IMR-90 (cell line): ENCODE data around the gene PTPRN2. TPM values are rescaled to one million over a fixed set of nuclear protein-coding genes. Genes with fewer than 3 reads are reported as not detected.

Source experiments
- ATAC-seq: fragments of 200-7000 bp; cut with Tn5 transposase; 2 replicates; pipeline ENCODE4 v1.9.1; 2020; ENCODE audit warnings: low read depth, mild to moderate bottlenecking, moderate library complexity
- BruUV-seq: library from RNA; stranded (reverse); fragments of 400-500 nt; replicated peaks from 2 replicates; lab custom pipeline; 2021; lab: Mats Ljungman, UMichigan
- CTCF ChIA-PET: fragments of 300-600 bp; formaldehyde crosslinking; extraction: SDS; loops from one replicate; lab custom pipeline; 2021; ENCODE audit warnings: antibody characterized with exemption; lab: Yijun Ruan, JAX
- POLR2A ChIA-PET: fragments of 300-600 bp; sonication (Branson Sonifier 250); formaldehyde crosslinking; loops from one replicate; lab custom pipeline; 2022; ENCODE audit warnings: antibody characterized with exemption; ENCODE audit not compliant: unreplicated experiment; lab: Charles Lee
- DNase-seq: peaks from one replicate; pipeline ENCODE4 v3.0.0; 2013
- H2AFZ ChIP-seq: replicated peaks from 2 replicates; pipeline ENCODE3; 2013; ENCODE audit warnings: low read length, mild to moderate bottlenecking; ENCODE audit not compliant: poor library complexity
- H2AK5ac ChIP-seq: 2 replicates; pipeline ENCODE4 v1.6.1; 2013; ENCODE audit warnings: low read depth, low read length, inconsistent platforms
- H2AK9ac ChIP-seq: replicated peaks from 2 replicates; pipeline ENCODE3; 2013; ENCODE audit warnings: mild to moderate bottlenecking, low read depth, low read length, moderate library complexity; ENCODE audit not compliant: poor library complexity
- H2BK120ac ChIP-seq: 2 replicates; pipeline ENCODE4 v1.6.1; 2013; ENCODE audit warnings: low read depth, low read length, inconsistent platforms
- H2BK15ac ChIP-seq: 3 replicates; pipeline ENCODE4 v1.6.1; 2013; ENCODE audit warnings: low read depth, low read length, inconsistent platforms
- H2BK20ac ChIP-seq: 2 replicates; pipeline ENCODE4 v1.6.1; 2013; ENCODE audit warnings: low read depth, mild to moderate bottlenecking, inconsistent platforms, low read length, moderate library complexity
- H2BK5ac ChIP-seq: 2 replicates; pipeline ENCODE4 v1.6.1; 2013; ENCODE audit warnings: mild to moderate bottlenecking, low read depth, low read length, inconsistent platforms; ENCODE audit not compliant: poor library complexity, severe bottlenecking
- H3K14ac ChIP-seq: replicated peaks from 2 replicates; pipeline ENCODE4 v1.6.1; 2013; ENCODE audit warnings: low read depth, low read length, inconsistent platforms
- H3K18ac ChIP-seq: 2 replicates; pipeline ENCODE4 v1.6.1; 2013; ENCODE audit warnings: low read depth, low read length, control low read depth
- H3K23ac ChIP-seq: 2 replicates; pipeline ENCODE4 v1.6.1; 2013; ENCODE audit warnings: low read depth, low read length, inconsistent platforms
- H3K27ac ChIP-seq: 2 replicates; pipeline ENCODE4 v1.5.1; 2013; ENCODE audit warnings: mild to moderate bottlenecking, control low read depth, low read length; ENCODE audit not compliant: insufficient read depth
- H3K27me3 ChIP-seq: 2 replicates; pipeline ENCODE4 v1.6.1; 2013; ENCODE audit warnings: low read length; ENCODE audit not compliant: control insufficient read depth, insufficient read depth
- H3K36me3 ChIP-seq: 2 replicates; pipeline ENCODE4 v1.6.1; 2013; ENCODE audit warnings: low read length, mixed read lengths; ENCODE audit not compliant: control insufficient read depth, insufficient read depth
- H3K4ac ChIP-seq: 2 replicates; pipeline ENCODE4 v1.6.1; 2013; ENCODE audit warnings: low read depth, low read length, inconsistent platforms
- H3K4me1 ChIP-seq: 2 replicates; pipeline ENCODE4 v1.6.1; 2013; ENCODE audit warnings: low read length, mixed read lengths; ENCODE audit not compliant: control insufficient read depth, insufficient read depth
- H3K4me2 ChIP-seq: 2 replicates; pipeline ENCODE4 v1.6.1; 2013; ENCODE audit warnings: low read depth, mild to moderate bottlenecking, control low read depth, low read length, moderate library complexity
- H3K4me3 ChIP-seq: 2 replicates; pipeline ENCODE4 v1.5.1; 2013; ENCODE audit warnings: low read depth, mild to moderate bottlenecking, control low read depth, low read length, moderate library complexity; ENCODE audit not compliant: insufficient read depth
- H3K56ac ChIP-seq: 2 replicates; pipeline ENCODE4 v1.6.1; 2013; ENCODE audit warnings: low read length, inconsistent platforms; ENCODE audit not compliant: insufficient read depth; ENCODE audit errors: extremely low read depth
- H3K79me1 ChIP-seq, 2 experiments: 2 replicates each; pipeline ENCODE4 v1.6.1; 2013; ENCODE audit warnings: low read length in 2 of 2, inconsistent platforms in 1 of 2, low read depth in 1 of 2
- H3K9ac ChIP-seq: 2 replicates; pipeline ENCODE4 v1.6.1; 2013; ENCODE audit warnings: low read depth, low read length, control low read depth
- H3K9me1 ChIP-seq: 2 replicates; pipeline ENCODE4 v1.6.1; 2013; ENCODE audit warnings: low read length, inconsistent platforms; ENCODE audit not compliant: insufficient read depth
- H3K9me3 ChIP-seq: 2 replicates; pipeline ENCODE4 v1.6.1; 2013; ENCODE audit warnings: low read length; ENCODE audit not compliant: control insufficient read depth, insufficient read depth
- H4K20me1 ChIP-seq: 2 replicates; pipeline ENCODE4 v1.6.1; 2013; ENCODE audit warnings: low read length, inconsistent platforms; ENCODE audit not compliant: insufficient read depth
- H4K5ac ChIP-seq: 2 replicates; pipeline ENCODE4 v1.6.1; 2013; ENCODE audit warnings: mild to moderate bottlenecking, low read depth, low read length, control low read depth
- H4K8ac ChIP-seq, 2 experiments: 2 replicates each; pipeline ENCODE4 v1.6.1; 2013; ENCODE audit warnings: low read depth in 2 of 2, low read length in 2 of 2, control low read depth in 1 of 2, inconsistent platforms in 1 of 2
- H4K91ac ChIP-seq: 2 replicates; pipeline ENCODE4 v1.6.1; 2013; ENCODE audit warnings: low read depth, low read length, inconsistent platforms; ENCODE audit not compliant: insufficient read depth
- CEBPB ChIP-seq: IDR thresholded peaks from 2 replicates; pipeline ENCODE4 v1.6.1; 2012; ENCODE audit warnings: low read depth, low read length, improper control_type of control experiment
- CHD1 ChIP-seq: IDR thresholded peaks from 2 replicates; pipeline ENCODE4 v1.6.1; 2012; ENCODE audit warnings: low read depth, low read length, improper control_type of control experiment
- FOS ChIP-seq: fragments of 150-350 bp; IDR thresholded peaks from 2 replicates; pipeline ENCODE4 v1.6.1; 2016; ENCODE audit warnings: low read depth, low read length
- MAZ ChIP-seq: IDR thresholded peaks from 2 replicates; pipeline ENCODE4 v1.6.1; 2012; ENCODE audit warnings: low read depth, mild to moderate bottlenecking, low read length, improper control_type of control experiment, moderate library complexity, borderline replicate concordance
- NFE2L2 ChIP-seq: fragments of 150-350 bp; IDR thresholded peaks from 2 replicates; pipeline ENCODE4 v1.6.1; 2016; ENCODE audit warnings: low read depth, mild to moderate bottlenecking, low read length
- POLR2A ChIP-seq: IDR thresholded peaks from 2 replicates; pipeline ENCODE4 v1.6.1; 2012; ENCODE audit warnings: mild to moderate bottlenecking, low read depth, low read length
- RAD21 ChIP-seq: IDR thresholded peaks from 2 replicates; pipeline ENCODE4 v1.6.1; 2012; ENCODE audit warnings: low read length, improper control_type of control experiment
- SMC3 ChIP-seq: fragments of 150-350 bp; IDR thresholded peaks from 2 replicates; pipeline ENCODE4 v1.6.1; 2016; ENCODE audit warnings: low read depth, mild to moderate bottlenecking, antibody characterized with exemption, low read length, moderate library complexity
- USF2 ChIP-seq: fragments of 150-350 bp; IDR thresholded peaks from 2 replicates; pipeline ENCODE4 v1.6.1; 2017; ENCODE audit warnings: mild to moderate bottlenecking, antibody characterized with exemption, low read length, low read depth
- WGBS, 2 experiments: methylation state at CpG; one replicate each; pipeline versions ENCODE4 v1.1.5 to v1.1.7; 2013; ENCODE audit warnings: missing lambda C conversion rate in 2 of 2; ENCODE audit not compliant: insufficient read length in 1 of 2; ENCODE audit errors: extremely low coverage in 2 of 2; 5-methylcytosine and 5-hydroxymethylcytosine counted together
- dilution Hi-C: fragments of 300-500 bp; cut with HindIII; formaldehyde crosslinking; loops from one replicate; pipeline ENCODE4 v1.14.3; 2018; ENCODE audit warnings: low sequenced_read_pairs; ENCODE audit not compliant: unreplicated experiment
- in situ Hi-C: fragments of 300-500 bp; cut with MboI; formaldehyde crosslinking; loops from 3 replicates; pipeline ENCODE4 v1.14.3; 2019; ENCODE audit warnings: low sequenced_read_pairs, inconsistent platforms, mixed read lengths
- intact Hi-C: fragments of 100-400 bp; cut with micrococcal nuclease; formaldehyde crosslinking; loops from 2 replicates; pipeline ENCODE4 v1.10.0; 2022
- polyA plus RNA-seq, 3 experiments: library from polyadenylated mRNA; depleted of rRNA; stranded (reverse); fragments of >200 nt; gene quantifications; 2 replicates each; pipeline ENCODE4 v1.2.3, GENCODE V29; 2012; ENCODE audit warnings: low replicate concordance in 1 of 3
- total RNA-seq: library from RNA; depleted of rRNA; stranded (reverse); fragments of >200 nt; gene quantifications from 2 replicates; pipeline ENCODE4 v1.2.3, GENCODE V29; 2012

PTPRN2 gene
- total and polyA plus RNA-seq, 2 of the 4 experiments (the other 2 are of a cell fraction): 0.03 TPM; not detected in 1

GRCh38 chr7:157903710-157904109 is 683.9 kb downstream of the PTPRN2 start:
- no peak overlapping the region for H2BK15ac ChIP-seq
- H3K4me2 ChIP-seq: no peak overlapping the region
- no peak overlapping the region for H4K91ac ChIP-seq
- ChIA-PET CTCF (interaction anchor here (0.6 kb wide), 1 partner anchor 327 kb away, joined by 3 read pairs; no protein-coding TSS in a partner anchor), POLR2A (no interaction called here)
- H2BK20ac ChIP-seq: no peak overlapping the region
- no peak overlapping the region for H2BK5ac ChIP-seq
- H3K23ac ChIP-seq: no peak overlapping the region
- in situ Hi-C loops: no loop called here
- H2AK9ac ChIP-seq: no peak overlapping the region
- H4K20me1 ChIP-seq: no peaks in the 10 kb centered on the region
- H4K5ac ChIP-seq: no peak overlapping the region
- no peak overlapping the region for H3K56ac ChIP-seq
- TF ChIP-seq FOS (no peak), MAZ (no peak), RAD21 (no peak), CHD1 (no peak), SMC3 (no peak), NFE2L2 (no peak), POLR2A (no peak), USF2 (no peak), CEBPB (no peak)
- no peak overlapping the region for H2AFZ ChIP-seq
- H3K14ac ChIP-seq: no peak overlapping the region
- H3K27ac ChIP-seq: no peak overlapping the region
- H2BK120ac ChIP-seq: no peak overlapping the region
- no peaks in the 10 kb centered on the region for H3K36me3 ChIP-seq
- intact Hi-C loops: no loop called here
- no peaks in the 10 kb centered on the region for H3K4me1 ChIP-seq
- no peak overlapping the region for H2AK5ac ChIP-seq
- H3K4ac ChIP-seq: no peak overlapping the region
- ATAC-seq (no peak), DNase-seq (no peak)
- no peak overlapping the region for H3K9ac ChIP-seq
- dilution Hi-C loops: no loop called here
- WGBS, 2 experiments: 37% methylated on average over 13 of the region's 14 CpGs; no CpG with 5 or more reads in 1 of the 2 experiments
- no TSS peak for BruUV-seq
- no peak overlapping the region for H3K4me3 ChIP-seq
- H4K8ac ChIP-seq: no peak overlapping the region
- H3K9me1 ChIP-seq: no peaks in the 10 kb centered on the region
- H3K18ac ChIP-seq: no peak overlapping the region
- H3K27me3 ChIP-seq: no peaks in the 10 kb centered on the region
- peaks cover 60% of the 10 kb centered on the region for H3K9me3 ChIP-seq
- no peaks in the 10 kb centered on the region for H3K79me1 ChIP-seq
